Activated T-cell treated with anti-CD3 and anti-CD28 coated beads for 4 hours (primary cell): ENCODE results near the gene TCF4.

ENCODE experiments used
- DNase-seq: peaks from one replicate; pipeline ENCODE4 v3.0.0-alpha.2; 2020

Gene TCF4

GRCh38 chr18:55404136-55404830 lies 183.7 kb downstream of the TCF4 start:
- DNase-seq = no peak

DNA sequence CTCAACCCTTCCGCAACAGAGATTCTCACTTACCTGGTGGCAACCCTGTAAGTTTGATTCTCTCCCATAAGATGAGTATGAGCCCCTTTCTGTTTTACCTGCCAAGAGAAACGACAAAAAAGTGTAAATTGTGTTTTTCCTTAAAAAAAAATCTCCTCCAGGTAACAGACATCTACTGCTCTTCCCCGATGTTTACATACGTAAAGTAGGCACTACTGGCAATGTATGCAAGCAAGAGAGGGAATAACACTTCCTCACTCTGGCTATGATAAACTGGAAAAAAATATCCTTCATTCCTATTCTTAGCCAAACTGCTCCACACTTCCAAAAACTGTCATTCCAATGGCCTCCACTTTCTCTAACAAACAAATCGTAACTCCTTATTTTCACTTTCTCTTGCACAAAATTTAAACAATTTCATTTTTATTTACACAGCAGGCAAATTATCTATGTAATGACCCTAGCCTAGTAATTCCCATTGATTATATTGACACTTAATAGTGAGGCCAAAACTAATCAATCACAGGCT lies 184.5 kb downstream of the TCF4 start:
- DNase-seq = no peak

DNA sequence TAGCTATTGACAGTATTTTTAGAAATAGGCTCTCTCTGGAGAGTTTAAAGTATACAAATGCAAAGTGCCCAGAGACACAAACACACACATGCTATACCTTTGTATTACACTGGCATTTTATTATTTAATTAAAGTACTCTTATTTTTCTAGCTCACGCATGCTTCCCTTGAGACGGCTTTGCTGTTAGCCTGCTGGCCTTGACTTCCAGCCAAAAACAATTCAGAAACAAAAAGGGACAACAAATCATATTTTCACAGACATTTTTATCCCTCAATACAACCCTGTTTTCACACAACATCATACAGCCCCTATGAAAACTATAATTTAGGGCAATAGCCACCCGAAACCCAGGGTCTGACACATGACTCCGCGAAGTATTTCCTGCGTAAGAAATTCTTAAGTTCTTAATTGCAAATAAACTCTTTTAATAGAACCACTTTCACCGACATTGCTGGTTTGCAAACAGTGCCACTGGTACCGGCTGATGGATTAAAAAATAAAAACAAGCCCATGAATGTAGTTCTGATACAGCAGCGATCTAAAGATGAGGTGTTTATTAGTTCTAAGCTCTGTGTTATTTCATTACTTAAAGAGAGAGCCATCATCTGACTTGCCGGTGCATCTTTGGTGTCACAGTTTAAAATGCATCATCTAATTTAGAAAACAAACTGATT lies 185.1 kb downstream of the TCF4 start:
- no peak for DNase-seq

- DNase-seq = no peak
These were observed 186.3 kb downstream of the TCF4 start for GRCh38 chr18:55401638-55402191.

DNA sequence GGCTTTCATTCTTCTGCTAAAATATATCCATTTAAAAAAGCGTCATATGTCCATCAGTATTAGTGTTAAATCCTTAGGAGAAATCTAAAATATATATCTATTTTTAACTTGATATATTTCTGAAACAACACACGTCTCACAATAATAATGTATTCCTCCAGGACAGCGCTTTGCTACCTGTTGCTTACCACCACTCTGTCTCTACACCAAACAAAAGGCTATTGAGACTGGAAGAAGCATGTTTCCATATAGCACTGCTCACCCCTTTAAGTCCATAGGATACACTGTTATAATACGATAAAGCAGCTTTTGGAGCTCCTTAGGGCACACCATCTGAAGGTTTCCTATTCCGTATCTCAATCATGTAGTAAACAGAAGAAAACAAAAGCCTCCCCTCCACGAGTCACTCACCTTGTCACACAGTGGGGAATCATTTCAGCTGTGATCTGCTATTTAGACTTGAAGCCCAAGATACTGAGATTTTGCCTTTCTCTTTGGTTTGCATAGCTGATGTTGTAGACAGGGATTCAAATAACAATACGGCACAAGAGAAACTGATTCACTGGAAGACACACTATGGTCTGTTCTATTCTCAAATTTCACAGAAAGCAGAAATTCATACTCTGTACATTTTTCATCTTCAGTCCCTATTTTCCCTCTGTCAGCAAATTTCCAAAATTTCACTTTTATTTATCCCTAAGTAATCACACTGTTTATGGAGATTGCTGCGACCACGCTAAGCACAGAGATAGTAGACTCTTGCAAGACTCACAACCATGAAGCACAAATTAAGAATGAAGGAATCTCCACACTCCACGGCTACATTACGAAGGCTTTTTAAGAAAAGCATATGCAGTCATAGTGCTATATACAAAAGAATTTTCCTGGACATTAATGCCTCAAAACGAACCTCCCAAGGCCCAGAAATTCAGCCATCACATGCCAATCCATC lies 187.1 kb downstream of the TCF4 start:
- DNase-seq = no peak

DNA sequence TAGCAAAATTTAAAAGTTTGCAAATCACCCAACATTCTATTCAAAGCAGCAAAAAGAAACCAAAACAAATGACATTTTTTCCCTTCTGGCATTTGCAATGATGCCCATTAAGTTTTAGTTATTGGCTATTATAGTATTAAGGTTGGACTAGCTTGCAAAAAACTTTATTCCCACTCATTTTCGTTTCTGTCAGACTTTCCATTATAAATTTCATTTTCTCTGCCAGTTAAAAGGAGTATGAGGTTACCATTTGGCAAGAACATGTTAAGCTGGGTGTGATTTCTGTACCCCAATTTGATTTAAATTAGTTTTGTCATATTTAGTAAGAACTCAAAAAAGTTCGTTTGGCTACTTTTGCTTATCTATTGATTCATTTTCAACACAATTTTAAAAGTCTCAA lies 187.9 kb downstream of the TCF4 start:
- DNase-seq = no peak

- DNase-seq = no peak
These were observed 189.1 kb downstream of the TCF4 start for GRCh38 chr18:55398858-55399257.

- DNase-seq = no peak
These were observed 191.0 kb downstream of the TCF4 start for GRCh38 chr18:55396979-55397378.

- DNase-seq = no peak
These were observed 191.6 kb downstream of the TCF4 start for GRCh38 chr18:55396267-55396905.

DNA sequence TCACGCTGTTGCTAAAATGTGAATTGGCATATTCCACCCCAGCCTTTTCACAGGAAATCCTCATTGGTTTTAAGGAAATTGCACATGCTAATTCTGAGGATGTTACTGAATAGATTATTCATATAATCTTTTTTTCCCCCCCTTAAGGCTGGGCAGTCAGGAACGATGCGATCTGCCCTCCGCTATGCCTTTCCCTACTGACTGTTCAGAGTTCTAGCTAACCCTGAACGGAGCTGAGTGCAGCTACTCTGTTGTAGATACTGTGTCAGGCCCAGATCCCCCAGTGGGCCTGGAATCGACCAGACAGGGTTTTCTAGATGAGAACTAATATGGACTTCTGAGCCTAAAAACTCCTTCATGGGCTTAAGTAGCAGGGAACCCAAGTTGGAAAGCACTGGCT lies 192.2 kb downstream of the TCF4 start:
- no peak for DNase-seq

DNA sequence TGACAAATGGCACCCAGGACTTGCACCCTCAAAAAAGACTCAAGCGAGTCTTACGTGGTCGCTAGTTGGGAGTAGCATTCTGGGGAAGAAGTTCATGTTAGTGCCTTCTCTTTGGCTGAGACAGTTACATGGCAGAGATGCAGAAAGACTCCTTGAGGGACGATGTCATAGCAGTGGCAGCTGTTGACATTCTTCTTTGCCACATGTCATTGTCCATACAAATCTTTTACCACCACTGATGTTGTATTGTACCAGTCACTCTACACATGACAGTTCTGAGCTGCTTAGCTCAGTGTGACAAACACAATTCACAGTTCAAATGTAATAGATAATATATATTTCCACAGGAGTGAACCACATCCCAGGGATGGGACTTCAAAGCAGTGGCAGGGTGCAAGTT lies 197.1 kb downstream of the TCF4 start:
- DNase-seq = no peak

GRCh38 chr18:55387139-55387984 lies 200.6 kb downstream of the TCF4 start:
- no peak for DNase-seq

- DNase-seq = no peak
These were observed 201.4 kb downstream of the TCF4 start for GRCh38 chr18:55386545-55386944.

DNA sequence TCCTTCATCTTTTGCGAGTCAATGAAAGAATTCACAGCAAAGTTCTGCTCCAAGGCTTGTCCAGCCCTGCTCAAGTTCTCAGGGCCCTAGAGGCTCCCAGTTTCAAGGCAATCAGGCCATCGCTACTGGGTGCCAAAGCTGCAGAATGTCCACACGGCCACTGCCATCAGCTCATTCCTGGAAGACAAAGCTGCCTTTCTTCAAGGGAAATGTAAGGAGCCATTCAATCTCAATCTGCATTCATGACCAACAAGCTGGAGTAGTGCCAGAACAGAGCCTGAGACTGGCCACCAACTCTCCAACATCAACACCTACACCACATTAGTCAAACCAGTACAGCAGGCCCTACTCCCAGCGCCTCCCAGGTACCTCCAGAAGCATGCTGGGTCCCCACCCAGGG lies 202.2 kb downstream of the TCF4 start:
- DNase-seq = no peak

DNA sequence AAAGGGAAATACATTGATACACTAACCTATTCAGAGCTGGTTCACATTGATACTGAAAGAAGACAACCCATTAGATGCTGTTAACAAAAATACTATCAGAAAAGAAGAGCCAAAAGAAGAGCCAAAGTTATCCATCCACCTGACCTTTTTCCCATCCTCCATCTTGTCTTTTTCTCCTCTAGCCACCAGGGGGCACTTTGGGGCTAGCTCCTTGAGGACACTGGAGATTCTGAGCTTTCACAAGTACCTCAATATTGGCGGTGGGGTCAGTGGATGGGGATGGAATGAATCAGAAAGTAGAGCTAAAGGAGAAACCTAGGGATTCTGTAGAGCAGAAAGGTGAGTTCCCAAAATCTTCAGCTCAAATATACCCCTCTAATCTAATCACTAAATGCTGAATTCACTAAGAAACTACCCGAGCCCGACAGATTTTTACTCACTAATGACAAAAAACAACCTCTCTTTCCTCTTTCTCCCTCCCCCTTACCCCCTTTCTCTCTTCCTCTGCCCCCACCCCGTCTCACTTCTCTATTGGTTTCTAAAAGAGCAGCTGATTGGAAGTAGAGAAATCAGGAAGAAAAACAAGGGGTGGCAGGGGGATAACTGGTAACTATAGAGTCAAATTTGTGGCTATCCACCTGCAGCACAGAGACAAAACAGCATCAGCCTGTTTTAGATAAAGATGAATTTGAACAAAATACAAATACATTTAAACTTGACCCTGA lies 203.3 kb downstream of the TCF4 start:
- DNase-seq = no peak

DNA sequence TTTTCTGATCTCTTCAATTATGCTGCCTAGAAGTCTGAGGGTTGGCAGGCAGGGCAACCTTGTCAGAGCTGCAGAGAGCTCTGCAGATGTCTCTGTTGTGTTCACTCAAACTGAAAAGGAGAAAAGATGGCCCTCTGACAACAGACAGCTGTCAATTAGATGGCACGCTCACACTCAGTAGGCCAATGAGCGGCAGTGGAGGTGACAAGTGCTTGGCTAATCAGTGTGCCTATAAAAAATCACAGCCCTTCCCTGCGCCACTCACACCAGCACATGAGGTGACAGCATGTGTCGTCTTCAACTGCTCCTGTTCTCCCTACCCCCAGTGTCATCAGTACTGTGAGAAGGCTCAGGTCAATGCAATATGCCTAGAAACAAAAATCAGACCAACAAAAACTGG lies 203.9 kb downstream of the TCF4 start:
- DNase-seq = no peak

- no peak for DNase-seq
These were observed 205.7 kb downstream of the TCF4 start for GRCh38 chr18:55382277-55382805.

- DNase-seq = no peak
These were observed 206.7 kb downstream of the TCF4 start for GRCh38 chr18:55381277-55381676.

- no peak for DNase-seq
These were observed 207.4 kb downstream of the TCF4 start for GRCh38 chr18:55380589-55380988.

GRCh38 chr18:55376387-55376786 lies 211.6 kb downstream of the TCF4 start:
- no peak for DNase-seq

DNA sequence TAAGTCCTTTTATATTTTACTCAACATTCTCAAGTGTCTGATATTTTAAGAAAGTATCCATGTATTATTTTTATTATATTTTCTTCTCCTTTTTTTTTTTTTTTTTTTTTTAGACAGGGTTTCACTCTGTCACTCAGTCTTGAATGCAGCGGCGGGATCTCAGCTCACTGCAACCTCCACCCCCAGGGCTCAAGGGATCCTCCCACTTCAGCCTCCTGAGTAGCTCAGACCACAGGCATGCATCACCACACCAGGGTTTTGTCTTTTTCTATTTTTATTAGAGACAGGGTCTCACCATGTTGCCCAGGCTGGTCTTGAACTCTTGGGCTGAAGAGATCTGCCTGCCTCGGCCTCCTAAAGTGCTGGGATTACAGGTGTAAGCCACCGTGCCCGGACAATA lies 212.1 kb downstream of the TCF4 start:
- DNase-seq = no peak
